ENCODE results near the gene SF3B3. TPM values are rescaled to one million over a fixed set of nuclear protein-coding genes. Genes with fewer than 3 reads are reported as not detected.
A peak's percentile ranks its signal among the peaks of the same experiment; 100 is the strongest.

The SF3B3 gene
- total and polyA plus RNA-seq, 10 of the 15 experiments (the other 5 are each of a cell fraction or from before 2014, with no cell fraction given): 134 to 453 (median 215) TPM

DNA sequence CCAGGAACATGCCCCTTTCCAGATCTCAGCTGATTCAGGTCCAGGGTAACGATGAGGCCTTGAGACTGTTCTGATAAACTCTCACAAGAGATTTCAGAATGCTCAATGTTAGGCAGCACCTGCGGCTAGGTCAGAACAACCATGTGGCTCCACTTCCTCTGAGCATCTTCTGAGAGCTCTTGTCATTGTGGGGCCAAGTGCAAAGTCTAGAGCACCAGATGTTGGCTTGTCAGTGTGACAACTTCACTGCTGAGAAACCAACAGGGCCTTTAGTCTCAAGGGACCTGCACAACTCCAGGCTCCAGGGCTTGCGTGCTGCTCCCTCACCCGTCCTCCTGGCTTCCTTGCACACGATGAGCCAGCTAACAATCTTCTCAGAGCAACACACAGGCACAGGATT is 40.2 kb upstream of the SF3B3 start (continued):
- TF ChIP-seq BHLHE40 (IDR thresholded peaks at IDR 0.05; ENCODE audit: borderline replicate concordance in 1 of 2, low read depth in 2 of 2, low read length in 1 of 2): peak in 1 of 2 experiments; percentile 37; a peak in 1 of 4 replicates
- TF ChIP-seq ZSCAN29 (IDR thresholded peaks at IDR 0.05): no peak
- TF ChIP-seq CBX5 (IDR thresholded peaks at IDR 0.05; ENCODE audit: low read depth): no peak
- no peak for TF ChIP-seq STAT3 (IDR thresholded peaks at IDR 0.05; ENCODE audit: low read depth, low read length)
- TF ChIP-seq RFX5 (IDR thresholded peaks at IDR 0.05; ENCODE audit: low read depth, low read length): no peak
- no peak for TF ChIP-seq PML (IDR thresholded peaks at IDR 0.05; ENCODE audit: low read length)
- peak; percentile 55; the same call in 1 of the 2 replicates for TF ChIP-seq SPI1 (IDR thresholded peaks at IDR 0.05; ENCODE audit: borderline replicate concordance, insufficient read depth, low read depth, low read length)
- peak; percentile 12 to 36; a peak in 2 of 4 replicates for TF ChIP-seq IKZF2 (IDR thresholded peaks at IDR 0.05)
- TF ChIP-seq RAD21 (IDR thresholded peaks at IDR 0.05; ENCODE audit: insufficient read depth, low read depth, low read length): peak; percentile 27; the same call in 1 of the 2 replicates
- no peak for TF ChIP-seq SUPT20H (IDR thresholded peaks at IDR 0.05; ENCODE audit: borderline replicate concordance, control insufficient read depth, low read depth, low read length)
- TF ChIP-seq RAD51 (IDR thresholded peaks at IDR 0.05): no peak
- TF ChIP-seq IRF4 (IDR thresholded peaks at IDR 0.05; ENCODE audit: low read depth, low read length): 0 out of 2 replicates have a peak, but pooled peaks have one; percentile 7
- TF ChIP-seq, protein P1, sequence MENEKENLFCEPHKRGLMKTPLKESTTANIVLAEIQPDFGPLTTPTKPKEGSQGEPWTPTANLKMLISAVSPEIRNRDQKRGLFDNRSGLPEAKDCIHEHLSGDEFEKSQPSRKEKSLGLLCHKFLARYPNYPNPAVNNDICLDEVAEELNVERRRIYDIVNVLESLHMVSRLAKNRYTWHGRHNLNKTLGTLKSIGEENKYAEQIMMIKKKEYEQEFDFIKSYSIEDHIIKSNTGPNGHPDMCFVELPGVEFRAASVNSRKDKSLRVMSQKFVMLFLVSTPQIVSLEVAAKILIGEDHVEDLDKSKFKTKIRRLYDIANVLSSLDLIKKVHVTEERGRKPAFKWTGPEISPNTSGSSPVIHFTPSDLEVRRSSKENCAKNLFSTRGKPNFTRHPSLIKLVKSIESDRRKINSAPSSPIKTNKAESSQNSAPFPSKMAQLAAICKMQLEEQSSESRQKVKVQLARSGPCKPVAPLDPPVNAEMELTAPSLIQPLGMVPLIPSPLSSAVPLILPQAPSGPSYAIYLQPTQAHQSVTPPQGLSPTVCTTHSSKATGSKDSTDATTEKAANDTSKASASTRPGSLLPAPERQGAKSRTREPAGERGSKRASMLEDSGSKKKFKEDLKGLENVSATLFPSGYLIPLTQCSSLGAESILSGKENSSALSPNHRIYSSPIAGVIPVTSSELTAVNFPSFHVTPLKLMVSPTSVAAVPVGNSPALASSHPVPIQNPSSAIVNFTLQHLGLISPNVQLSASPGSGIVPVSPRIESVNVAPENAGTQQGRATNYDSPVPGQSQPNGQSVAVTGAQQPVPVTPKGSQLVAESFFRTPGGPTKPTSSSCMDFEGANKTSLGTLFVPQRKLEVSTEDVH (IDR thresholded peaks at IDR 0.05; ENCODE audit: low read depth, partially characterized antibody): no peak
- no peak for TF ChIP-seq CBX3 (IDR thresholded peaks at IDR 0.05; ENCODE audit: borderline replicate concordance, low read depth)
- TF ChIP-seq, protein P2, sequence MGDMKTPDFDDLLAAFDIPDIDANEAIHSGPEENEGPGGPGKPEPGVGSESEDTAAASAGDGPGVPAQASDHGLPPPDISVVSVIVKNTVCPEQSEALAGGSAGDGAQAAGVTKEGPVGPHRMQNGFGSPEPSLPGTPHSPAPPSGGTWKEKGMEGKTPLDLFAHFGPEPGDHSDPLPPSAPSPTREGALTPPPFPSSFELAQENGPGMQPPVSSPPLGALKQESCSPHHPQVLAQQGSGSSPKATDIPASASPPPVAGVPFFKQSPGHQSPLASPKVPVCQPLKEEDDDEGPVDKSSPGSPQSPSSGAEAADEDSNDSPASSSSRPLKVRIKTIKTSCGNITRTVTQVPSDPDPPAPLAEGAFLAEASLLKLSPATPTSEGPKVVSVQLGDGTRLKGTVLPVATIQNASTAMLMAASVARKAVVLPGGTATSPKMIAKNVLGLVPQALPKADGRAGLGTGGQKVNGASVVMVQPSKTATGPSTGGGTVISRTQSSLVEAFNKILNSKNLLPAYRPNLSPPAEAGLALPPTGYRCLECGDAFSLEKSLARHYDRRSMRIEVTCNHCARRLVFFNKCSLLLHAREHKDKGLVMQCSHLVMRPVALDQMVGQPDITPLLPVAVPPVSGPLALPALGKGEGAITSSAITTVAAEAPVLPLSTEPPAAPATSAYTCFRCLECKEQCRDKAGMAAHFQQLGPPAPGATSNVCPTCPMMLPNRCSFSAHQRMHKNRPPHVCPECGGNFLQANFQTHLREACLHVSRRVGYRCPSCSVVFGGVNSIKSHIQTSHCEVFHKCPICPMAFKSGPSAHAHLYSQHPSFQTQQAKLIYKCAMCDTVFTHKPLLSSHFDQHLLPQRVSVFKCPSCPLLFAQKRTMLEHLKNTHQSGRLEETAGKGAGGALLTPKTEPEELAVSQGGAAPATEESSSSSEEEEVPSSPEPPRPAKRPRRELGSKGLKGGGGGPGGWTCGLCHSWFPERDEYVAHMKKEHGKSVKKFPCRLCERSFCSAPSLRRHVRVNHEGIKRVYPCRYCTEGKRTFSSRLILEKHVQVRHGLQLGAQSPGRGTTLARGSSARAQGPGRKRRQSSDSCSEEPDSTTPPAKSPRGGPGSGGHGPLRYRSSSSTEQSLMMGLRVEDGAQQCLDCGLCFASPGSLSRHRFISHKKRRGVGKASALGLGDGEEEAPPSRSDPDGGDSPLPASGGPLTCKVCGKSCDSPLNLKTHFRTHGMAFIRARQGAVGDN (IDR thresholded peaks at IDR 0.05): peak; percentile 91
- no peak for TF ChIP-seq RCOR1 (conservative IDR thresholded peaks at IDR 0.05; ENCODE audit: low read depth, low read length)
- peak; percentile 43; the same call in 1 of the 2 replicates for TF ChIP-seq IKZF1 (conservative IDR thresholded peaks at IDR 0.05)
- no peak for TF ChIP-seq ETV6 (conservative IDR thresholded peaks at IDR 0.05 in 1 of 2, IDR thresholded peaks at IDR 0.05 in 1 of 2; ENCODE audit: borderline replicate concordance in 1 of 2, low read depth in 1 of 2)
- TF ChIP-seq NR2C1 (IDR thresholded peaks at IDR 0.05): no peak
- TF ChIP-seq, protein P3, sequence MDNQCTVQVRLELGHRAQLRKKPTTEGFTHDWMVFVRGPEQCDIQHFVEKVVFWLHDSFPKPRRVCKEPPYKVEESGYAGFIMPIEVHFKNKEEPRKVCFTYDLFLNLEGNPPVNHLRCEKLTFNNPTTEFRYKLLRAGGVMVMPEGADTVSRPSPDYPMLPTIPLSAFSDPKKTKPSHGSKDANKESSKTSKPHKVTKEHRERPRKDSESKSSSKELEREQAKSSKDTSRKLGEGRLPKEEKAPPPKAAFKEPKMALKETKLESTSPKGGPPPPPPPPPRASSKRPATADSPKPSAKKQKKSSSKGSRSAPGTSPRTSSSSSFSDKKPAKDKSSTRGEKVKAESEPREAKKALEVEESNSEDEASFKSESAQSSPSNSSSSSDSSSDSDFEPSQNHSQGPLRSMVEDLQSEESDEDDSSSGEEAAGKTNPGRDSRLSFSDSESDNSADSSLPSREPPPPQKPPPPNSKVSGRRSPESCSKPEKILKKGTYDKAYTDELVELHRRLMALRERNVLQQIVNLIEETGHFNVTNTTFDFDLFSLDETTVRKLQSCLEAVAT (IDR thresholded peaks at IDR 0.05): 0 out of 2 replicates have a peak, but pooled peaks have one; percentile 24
- TF ChIP-seq TCF12 (IDR thresholded peaks at IDR 0.05; ENCODE audit: low read depth, low read length): peak; percentile 55; the same call in 1 of the 2 replicates
- TF ChIP-seq TARDBP (IDR thresholded peaks at IDR 0.05; ENCODE audit: borderline replicate concordance): no peak

Data from GM12878 (cell line).